HG03439 (cell line): ENCODE data around the gene CEP41.

Experiments
- ATAC-seq: cut with Tn5 transposase; IDR thresholded peaks from one replicate; pipeline ENCODE4 v1.9.1; 2021; ENCODE audit warnings: mild to moderate bottlenecking, moderate library complexity; ENCODE audit not compliant: unreplicated experiment

CEP41 gene

DNA sequence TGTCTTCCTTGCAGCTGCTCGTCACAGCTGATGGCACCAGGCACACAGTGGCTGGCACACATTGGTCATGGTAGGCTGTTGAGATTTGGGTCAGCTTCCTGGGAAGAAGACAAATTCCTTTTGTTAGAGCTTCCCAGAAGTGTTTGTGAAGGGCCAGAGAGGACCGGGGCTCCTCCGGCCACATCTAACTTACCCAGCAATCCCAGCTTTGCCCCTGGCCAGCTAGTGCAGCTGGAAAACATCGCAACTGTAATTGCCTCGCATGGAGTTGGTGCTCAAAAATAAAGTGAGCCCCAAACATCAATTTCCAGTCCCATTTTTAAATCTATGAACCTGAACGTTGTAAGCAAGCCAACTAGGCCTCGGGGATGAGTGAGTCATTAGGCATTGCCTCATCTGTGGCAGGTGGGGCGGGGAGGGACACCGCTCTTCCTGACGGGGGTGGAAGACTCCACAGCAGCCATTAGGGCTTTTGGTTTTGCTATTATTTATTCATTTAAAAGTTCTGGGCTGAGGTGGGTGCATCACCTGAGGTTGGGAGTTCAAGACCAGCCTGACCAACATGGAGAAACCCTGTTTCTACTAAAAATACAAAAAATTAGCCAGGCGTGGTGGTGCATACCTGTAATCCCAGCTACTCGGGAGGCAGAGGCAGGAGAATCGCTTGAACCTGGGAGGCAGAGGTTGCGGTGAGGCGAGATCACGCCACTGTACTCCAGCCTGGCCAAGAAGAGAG, 83.8 kb downstream of the CEP41 start:
- no peak for ATAC-seq

DNA sequence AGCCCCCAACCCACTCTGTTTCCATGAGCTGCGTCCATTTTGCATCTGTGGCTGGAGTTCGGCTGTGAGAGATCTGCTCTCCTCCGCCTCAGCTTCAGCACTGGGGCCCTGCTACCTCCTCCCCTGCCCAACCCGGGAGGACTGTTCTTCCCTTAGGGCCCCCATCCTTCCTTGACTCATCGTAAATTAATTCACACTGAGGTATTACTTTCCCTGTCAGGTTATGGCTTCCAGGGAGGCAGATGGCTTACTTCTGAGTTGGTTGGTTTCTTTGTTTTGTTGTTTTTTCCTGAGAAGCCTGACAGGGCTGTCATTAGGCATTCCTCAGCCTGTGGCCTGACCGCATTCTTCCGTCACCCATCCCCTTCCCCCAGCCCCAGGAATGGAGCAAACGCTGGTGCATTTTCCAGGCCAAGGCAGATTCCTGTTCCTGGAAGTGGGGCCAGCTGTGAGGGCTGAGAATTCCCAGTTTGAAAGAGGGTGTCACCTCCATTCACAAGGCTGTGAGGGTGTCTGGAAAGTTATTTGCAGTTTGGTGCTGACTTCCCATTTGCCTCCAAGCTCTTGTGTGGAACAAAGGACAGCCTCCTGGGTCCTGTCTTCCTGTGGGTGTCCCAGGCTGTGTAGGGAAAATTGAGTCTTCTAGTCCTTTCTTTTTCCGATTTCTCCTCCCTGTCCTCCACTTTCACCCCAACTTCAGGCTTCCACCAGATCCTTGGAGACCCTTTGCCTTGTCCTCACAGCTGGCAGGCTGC, 84.5 kb downstream of the CEP41 start:
- ATAC-seq: no peak

DNA sequence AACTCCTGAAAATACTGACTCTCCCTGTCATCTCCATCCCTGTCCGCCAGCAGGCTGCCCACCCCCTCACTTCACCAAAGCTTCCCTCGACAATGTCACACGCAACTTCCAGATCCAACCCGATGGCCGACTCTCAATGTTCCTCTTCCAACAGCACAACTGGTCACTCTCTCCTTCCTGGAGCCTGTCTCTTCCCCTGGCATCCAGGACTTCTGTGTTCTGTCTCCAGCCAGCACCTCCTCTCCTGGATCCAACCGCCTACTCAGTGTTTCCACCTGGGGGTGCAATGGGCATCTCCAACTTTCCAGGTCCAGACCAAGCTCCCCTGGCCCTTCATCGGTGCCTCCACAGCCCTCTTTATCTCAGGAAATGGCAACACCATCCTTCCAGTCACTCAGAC, 87.6 kb downstream of the CEP41 start:
- ATAC-seq: no peak

DNA sequence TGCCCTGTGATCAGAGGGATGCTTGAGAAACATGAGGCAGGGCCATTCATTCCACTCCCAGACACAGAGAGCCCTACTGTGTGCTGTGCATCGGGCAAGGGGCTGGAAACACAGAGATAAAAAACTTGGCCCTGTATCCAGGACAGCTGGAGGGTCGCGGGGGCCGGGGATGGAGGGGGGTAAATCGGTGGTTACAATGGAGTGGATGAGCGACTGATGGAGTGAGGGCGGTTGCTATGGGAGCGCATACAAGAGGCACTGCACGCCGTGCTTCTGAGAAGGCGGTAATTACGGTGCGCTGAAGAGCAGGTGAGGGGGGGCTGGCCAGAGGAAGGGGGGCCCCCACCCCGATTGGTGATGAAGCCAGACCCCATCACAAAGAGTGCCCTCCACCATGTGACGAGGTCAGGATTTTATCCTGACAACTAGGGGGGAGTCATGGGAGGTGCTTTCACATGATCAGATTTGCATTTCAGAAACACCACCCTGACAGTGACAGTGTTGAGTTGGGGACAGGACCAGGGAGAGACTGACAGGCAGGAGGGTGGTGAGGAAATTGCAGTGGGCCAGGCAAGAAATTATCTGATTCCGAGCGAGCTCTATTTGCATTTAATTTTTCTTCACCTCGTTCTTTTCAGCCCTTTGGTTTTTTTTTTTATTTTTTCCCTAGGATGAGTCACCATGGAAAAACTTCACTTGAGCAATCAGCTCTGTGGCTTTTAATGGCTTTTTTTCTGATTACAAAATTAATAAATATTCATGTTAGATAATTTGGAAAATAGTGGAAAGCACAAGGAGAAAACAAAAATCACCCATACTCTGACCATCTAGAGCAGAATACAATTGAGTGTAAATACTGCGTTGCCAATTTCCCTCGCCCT, 88.4 kb downstream of the CEP41 start:
- ATAC-seq: no peak

DNA sequence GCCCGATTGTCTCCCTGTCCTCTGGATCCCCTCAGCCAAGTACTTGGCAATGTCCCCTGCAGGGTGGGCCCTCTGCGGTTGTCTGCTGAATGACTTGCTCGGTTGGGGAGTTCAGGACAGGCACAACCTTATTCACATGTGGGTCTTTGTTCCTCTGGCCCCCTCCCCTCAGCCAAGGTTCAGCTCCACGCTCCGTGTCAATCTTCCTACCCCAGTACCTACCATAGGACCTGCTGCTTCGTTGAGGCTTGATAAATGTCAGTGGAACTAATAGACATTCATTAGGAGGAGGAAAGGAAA, 89.1 kb downstream of the CEP41 start:
- no peak for ATAC-seq

DNA sequence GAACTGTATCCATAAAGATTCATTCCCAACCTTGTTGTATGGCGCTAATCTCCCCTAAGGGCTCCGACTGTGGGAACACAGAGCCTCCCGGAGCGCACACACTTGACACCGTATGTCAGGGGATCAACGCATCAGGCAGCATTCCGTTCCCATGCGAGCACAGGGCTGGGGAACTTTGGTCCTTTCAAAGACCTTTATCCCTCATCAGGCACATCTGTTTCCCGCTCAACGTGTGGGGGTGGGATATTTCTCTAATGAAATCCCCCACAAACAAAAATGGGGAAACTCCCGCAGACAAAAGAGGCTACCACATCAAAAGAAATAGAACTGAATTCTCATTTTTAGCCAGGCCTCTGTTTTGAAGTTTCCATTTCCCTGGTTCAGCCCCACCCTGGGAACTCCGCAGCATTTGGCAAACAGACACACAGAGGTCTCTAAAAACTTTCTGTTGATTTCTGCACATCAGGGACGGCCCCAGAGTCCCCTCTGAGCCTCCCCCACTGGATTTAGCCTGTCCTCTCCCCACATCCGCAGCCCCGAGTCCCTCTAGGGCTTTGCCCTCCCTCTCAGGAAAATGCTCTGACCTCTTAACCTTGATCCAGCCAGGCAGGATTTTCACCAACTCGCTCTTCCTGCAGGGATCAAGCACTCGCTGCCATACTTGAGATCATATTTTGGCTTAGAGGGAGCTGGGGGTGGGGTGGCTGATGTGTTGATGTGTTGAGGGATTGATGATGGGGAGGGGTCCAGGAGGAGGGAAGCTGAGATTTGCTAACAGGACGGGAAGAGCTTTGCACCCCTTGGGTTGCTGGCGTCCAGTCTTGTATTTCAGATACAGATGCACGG, 89.6 kb downstream of the CEP41 start:
- no peak for ATAC-seq

DNA sequence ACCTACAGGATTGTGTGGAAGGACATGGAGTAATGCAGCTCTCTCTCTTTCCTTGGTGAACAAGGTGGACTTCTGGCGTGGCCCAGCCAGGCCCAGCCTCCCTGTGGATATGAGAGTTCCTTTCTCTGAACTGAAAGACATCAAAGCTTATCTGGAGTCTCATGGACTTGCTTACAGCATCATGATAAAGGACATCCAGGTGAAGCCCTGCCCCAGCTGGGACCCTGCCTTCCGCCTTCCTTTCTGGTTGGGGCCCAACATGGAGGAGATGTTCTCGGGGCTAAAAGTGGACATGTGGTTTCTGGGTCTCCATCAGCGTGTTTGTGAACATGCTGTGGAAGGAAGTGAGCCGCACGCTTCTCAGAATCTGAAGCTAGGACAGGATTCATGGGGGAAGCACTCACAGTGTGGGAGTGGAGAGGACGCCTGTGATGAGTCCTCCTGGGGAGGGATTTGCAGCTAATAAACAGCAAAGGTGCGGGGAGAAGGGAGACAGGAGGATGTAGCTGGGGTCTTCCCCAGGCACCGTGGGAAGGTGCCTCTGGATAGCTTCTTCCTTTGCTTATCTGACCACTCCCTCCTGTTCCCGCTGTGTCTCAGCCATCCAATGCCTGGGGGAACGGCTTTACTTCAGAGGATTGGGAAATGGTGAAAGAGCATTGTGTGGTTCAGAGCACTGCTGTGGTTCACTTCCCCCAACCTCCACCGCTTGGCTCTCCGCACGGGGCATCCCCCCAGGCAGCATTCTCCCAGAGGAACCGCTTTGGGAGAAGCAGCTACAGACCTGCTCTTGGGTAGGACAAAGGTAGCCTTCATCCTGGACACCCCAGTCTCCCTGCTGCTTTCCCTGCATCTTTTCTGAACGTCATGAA, 90.7 kb downstream of the CEP41 start:
- ATAC-seq: no peak

DNA sequence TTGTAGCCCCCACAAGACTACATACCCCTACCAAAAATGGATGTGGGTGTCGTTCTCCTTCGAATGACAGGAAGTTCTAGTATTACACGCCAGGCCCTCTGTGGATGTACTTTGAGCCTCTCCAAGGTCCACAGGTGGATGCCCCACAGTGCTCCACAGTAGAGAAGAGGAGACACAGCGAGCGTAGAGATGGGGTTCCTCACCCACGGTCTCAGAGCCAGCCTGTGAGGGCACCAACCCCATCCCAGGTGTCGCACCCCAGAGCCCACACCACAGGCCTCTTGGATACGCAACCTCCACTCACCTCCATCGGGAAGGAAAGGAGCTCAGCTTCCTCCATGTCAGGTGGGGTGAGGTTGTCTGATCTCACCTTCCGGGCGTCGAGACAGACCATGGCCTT, 93.9 kb downstream of the CEP41 start:
- ATAC-seq: no peak

DNA sequence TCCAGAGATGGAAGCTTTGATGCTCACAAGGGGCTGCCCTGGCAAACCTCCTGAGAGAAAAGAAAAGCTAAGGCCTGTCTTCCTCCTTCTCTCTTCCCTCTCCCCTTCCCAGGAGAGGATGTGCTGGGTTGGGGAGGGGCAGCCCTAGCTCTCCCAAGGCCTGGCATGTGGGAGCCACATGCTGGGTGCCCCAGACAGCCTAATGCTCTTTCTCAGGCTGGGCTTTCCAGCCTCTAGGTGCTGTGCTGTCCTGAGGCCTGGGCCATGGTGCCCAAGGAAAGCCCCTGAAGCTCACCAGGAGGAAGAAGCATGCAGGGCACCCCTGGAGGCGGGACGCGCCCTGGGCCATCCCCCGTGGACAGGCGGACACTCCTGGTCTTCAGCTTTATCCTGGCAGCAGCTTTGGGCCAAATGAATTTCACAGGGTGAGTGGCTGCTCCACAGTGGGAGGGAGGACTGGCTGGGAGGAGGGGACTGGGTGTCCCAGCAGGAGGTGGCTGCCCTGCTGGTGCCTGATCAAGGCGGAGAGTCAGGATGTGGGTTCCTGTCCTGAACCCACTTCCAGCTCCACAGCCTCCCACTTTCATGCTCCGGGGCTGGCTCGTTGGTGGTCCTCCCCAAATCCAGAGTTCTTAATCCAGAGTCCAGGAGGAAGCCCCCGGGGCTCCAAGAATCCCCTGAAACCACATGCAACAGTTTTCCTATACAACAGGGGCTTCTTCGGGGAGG, 94.5 kb downstream of the CEP41 start:
- no peak for ATAC-seq

DNA sequence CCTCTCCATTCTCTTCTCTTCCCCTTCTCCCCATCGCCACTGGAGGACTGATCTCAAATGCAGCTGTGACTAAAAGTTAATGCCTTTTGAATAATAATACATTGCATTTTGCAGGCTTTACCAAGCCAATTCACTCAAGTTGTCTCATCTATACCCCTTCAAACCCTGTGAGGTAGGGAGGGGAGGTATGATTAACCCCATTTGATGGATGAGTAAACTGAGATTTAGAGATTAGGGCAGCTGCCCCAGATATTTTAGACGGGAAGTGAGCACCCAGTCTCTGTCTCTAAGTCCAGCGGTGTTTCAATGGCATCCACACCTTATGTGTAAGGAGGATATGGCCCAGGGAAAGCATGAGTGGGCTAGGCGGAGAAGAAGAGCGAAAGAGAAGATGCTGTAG, 95.1 kb downstream of the CEP41 start:
- ATAC-seq: no peak

DNA sequence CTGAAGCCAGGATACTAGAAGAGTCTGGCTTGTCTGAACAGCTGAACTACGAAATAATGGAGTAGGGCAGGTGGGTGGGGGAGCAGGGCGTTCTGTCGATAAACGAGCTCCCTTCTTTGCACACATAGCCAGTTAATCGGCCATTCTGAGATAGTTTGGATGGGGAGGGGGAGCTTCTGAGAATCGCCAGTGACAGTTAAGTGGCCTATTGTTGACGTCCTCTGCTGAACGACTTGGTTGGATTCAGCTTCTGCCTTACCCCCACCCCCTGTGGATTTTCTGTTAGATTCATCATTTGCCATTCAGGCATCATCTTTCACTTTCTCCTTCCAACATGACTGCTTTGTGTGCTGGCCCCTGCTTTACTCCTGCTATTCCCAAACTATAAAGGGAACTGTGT, 95.7 kb downstream of the CEP41 start:
- no peak for ATAC-seq

DNA sequence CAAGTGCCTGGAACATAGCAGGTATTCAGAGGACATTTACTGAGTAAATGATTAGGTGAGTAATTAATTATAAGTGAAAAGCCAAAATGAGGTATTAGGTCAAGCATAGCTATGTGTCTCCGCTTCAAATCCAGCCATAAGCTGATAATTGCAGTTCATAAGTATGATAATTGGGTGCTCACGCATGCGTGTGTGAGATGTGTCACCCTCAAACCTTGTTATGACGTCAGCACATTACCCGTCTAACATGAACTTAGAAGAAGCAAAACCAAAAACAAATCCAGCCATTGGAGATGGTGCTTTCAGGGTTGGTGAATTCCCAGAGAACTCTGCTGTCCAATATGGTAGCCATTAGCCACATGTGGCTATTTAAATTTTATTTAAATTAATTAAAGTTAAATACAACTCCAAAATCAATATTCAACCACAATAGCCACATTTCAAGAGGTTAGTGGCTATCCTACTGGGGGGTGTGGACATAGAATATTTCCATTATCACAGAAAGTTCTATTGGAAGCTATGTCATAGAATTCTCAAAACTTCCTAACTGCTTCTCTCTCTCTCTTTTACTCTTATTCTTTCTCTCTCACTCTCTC, 96.4 kb downstream of the CEP41 start, which contains the start of gene CPA5:
Gene CPA5, plus strand, starts transcription at position 546 of the 596 bp plus-strand sequence. CDS start 1,670 bp downstream, outside the sequence.
- ATAC-seq: no peak
